Peyer's patch (tissue), 4 donors: ENCODE measurements around the gene COG5.

ENCODE experiments used
- POLR2A ChIP-seq, 2 donors: fragments of 450-650 bp; IDR thresholded peaks; one replicate each; pipeline ENCODE4 v1.5.1; 2017; ENCODE audit warnings: antibody characterized with exemption in 2 of 2, mild to moderate bottlenecking in 2 of 2, moderate library complexity in 2 of 2
- TF ChIP-seq, protein P1 (sequence below), 6 experiments: fragments of 450-650 bp in 4 of 6; fragments of 200-600 bp in 2 of 6; sonication (generic) in 1 of 6; IDR thresholded peaks; one replicate each; pipeline ENCODE4 v1.5.1; 2017 to 2019; ENCODE audit warnings: antibody characterized with exemption in 6 of 6, mild to moderate bottlenecking in 3 of 6, moderate library complexity in 1 of 6

DNA sequence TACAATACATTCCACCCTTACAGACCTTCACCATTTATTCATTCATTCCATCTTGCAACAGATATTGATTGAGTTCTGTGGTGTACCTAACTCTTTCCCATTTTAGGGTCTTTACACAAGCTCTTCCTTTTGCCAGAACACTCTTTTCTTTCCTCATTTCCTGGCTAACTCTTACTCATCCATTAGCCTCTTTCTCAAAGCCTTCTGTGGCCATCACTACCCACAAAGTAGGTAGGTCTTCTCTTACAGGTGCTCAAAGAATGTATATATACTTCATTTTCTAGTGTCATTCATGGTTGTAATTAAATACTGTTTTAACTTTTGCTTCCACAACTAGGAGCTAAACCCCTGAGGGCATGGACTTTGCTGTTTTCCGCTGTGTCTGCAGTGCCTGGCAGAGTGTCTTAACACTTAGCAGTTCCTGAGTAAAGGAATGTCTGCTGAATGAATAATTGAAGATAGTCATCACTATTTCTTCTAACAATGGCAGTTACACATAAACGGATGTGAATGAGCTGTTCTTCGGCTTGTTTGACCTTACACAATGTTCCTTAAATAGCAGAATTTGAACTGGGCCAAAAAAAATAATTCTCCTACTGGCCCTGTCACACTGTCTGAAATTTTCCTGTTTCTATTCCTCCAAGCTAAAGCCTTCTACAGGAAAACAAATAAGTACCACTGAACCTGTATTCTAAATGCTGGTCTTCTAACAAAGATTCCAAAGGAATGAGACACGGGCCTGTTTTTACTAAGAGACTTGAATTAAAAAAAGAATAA is 31.4 kb upstream of the COG5 start:
- TF ChIP-seq, protein P1, sequence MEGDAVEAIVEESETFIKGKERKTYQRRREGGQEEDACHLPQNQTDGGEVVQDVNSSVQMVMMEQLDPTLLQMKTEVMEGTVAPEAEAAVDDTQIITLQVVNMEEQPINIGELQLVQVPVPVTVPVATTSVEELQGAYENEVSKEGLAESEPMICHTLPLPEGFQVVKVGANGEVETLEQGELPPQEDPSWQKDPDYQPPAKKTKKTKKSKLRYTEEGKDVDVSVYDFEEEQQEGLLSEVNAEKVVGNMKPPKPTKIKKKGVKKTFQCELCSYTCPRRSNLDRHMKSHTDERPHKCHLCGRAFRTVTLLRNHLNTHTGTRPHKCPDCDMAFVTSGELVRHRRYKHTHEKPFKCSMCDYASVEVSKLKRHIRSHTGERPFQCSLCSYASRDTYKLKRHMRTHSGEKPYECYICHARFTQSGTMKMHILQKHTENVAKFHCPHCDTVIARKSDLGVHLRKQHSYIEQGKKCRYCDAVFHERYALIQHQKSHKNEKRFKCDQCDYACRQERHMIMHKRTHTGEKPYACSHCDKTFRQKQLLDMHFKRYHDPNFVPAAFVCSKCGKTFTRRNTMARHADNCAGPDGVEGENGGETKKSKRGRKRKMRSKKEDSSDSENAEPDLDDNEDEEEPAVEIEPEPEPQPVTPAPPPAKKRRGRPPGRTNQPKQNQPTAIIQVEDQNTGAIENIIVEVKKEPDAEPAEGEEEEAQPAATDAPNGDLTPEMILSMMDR (IDR thresholded peaks at IDR 0.05): no peak
- TF ChIP-seq POLR2A (IDR thresholded peaks at IDR 0.05): no peak
